Astrocyte of the cerebellum (primary cell): ENCODE results near the gene REELD1.

Experiments used
- DNase-seq: peaks from one replicate; pipeline ENCODE4 v3.0.0-alpha.2; 2011; ENCODE audit warnings: low read depth
- H3K4me3 ChIP-seq: 2 replicates; pipeline ENCODE4 v1.5.1; 2011; ENCODE audit warnings: mild to moderate bottlenecking, low read depth, low read length, moderate library complexity
- in situ Hi-C: cut with HindIII; loops from 2 replicates; pipeline ENCODE4 v1.10.0; 2017; ENCODE audit warnings: low sequenced_read_pairs
- TF ChIP-seq, protein P1 (sequence below): IDR thresholded peaks from 2 replicates; pipeline ENCODE4 v1.5.1; 2012; ENCODE audit warnings: low read length, low read depth, moderate library complexity, mild to moderate bottlenecking; ENCODE audit errors: missing control alignments

The REELD1 gene

DNA sequence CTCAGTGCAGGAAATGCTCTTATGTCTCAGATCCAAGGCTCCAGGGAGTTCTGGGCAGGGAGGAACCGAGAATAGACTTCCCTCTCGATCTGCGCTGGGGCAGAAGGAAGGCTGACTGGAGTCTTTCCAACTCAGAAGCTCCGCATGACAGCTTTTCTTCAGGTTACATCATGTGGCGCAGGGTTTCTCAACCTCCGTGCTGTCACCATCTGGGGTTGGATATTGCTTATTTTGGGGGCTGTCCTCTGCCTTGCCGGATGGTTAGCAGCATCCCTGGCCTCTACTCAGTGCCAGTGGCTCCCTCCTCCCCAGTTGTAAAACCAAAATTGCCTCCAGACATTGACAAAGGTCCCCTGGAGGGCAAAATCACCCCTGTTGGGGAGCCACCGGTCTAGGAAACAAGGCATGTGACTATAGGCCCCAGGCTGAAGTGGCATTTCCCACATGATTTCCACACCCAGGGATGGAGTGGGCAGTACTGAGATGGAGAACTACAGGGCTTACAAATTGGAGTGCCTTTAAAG lies 21.4 kb downstream of the REELD1 start:
- no peak for DNase-seq
- no peak overlapping the region for H3K4me3 ChIP-seq
- TF ChIP-seq, protein P1, sequence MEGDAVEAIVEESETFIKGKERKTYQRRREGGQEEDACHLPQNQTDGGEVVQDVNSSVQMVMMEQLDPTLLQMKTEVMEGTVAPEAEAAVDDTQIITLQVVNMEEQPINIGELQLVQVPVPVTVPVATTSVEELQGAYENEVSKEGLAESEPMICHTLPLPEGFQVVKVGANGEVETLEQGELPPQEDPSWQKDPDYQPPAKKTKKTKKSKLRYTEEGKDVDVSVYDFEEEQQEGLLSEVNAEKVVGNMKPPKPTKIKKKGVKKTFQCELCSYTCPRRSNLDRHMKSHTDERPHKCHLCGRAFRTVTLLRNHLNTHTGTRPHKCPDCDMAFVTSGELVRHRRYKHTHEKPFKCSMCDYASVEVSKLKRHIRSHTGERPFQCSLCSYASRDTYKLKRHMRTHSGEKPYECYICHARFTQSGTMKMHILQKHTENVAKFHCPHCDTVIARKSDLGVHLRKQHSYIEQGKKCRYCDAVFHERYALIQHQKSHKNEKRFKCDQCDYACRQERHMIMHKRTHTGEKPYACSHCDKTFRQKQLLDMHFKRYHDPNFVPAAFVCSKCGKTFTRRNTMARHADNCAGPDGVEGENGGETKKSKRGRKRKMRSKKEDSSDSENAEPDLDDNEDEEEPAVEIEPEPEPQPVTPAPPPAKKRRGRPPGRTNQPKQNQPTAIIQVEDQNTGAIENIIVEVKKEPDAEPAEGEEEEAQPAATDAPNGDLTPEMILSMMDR, result no peak
- in situ Hi-C loops, result no loop called here

DNA sequence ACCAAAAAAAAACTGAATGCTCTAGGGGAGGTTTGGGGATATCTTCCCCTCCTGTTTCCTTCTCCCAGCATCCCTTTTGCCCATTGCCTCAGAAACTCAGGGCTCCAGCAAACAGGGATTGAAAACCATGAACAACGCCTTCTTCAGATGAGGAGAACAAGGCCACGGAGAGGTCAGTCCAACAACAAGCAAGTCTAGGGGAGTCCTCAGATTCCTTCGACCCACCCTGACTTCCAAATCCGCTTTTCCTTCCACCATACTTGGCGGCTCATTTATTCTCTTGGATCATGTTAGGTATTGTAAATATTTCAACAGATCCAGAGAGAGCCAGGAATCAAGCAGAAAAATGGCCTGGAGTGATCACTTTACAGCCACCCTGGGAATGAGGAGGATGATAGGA lies 21.9 kb downstream of the REELD1 start:
- no peak for DNase-seq
- TF ChIP-seq, protein P1, result no peak
- no peak overlapping the region for H3K4me3 ChIP-seq
- in situ Hi-C loops, result no loop called here

DNA sequence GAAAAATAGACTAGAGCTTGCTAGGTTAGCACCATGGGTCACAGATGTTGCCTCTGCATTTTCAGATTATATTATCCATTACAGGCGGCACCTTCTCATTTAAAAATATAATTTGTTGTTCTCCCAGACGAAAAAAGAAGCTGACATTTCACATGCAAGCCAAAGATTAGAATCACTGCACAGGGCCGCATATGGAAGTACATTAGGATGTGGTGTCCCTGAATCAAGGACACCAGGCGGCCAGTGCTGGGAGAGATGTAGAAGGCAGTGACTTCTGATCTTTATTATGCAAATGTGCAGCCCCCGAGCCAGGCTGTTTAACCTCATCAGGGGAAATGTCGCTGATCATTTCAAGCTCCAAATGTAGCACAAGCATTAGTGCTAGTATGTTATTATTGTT lies 22.8 kb downstream of the REELD1 start:
- no peak overlapping the region for H3K4me3 ChIP-seq
- DNase-seq, result no peak
- TF ChIP-seq, protein P1, result no peak
- in situ Hi-C loops, result no loop called here

DNA sequence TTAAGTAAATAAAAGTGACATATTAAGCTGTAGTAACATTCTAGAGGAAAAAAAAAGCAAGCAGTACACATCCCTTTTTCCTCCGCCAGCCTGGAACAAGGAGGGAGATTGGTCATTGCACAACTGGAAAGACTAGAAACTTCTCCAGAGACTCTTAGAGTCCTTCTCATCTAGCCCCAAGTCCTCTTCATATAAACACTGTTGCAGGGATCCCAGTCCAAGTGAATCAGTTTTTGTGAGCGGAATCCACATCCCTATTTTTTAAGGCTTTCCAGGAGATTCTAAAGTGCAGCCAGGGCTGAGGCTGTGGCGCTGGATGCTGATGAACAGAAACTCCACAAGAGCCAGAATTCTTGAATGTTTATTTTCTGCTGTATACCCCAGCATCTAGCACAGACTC lies 23.8 kb downstream of the REELD1 start:
- in situ Hi-C loops, result no loop called here
- H3K4me3 ChIP-seq, result no peak overlapping the region
- DNase-seq, result no peak
- TF ChIP-seq, protein P1, result no peak

DNA sequence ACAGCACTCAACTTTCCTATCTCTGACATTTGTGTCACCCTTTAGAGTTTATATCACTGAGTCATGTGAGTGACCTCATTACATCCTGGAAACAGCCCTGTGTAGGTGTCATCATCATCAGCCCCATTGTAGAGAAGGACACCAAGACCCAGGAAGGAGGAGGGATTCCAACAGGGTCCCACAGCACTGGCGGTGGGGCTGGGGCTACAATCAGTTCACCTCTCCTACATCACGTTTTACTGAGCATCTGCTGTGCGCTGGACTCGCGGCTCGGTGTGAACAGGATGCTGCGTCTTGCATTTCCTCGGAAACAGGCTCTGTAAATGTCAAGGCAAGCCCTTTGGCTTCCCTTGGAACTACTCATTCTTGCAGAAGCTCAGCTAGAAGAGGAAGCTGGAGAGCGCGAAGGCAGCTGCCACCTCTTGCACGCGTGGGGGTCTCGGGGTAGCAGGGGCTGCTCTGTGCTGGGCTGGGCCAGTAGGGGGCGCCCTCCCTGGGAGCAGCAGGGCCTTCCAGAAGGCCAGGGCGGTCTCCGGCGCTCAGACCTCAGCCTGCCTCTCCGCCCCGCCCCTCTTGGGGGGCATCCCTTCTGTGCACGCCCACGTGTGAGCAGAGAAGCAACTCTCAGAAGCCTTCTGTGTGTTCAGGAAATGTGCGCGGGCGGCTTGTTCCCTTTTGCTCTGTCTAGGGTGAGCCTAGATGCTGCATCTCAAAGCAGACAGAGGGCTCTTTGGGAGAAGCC lies 29.0 kb downstream of the REELD1 start:
- in situ Hi-C loops, result no loop called here
- no peak for DNase-seq
- H3K4me3 ChIP-seq, result no peak overlapping the region
- TF ChIP-seq, protein P1, result peak; percentile 29

DNA sequence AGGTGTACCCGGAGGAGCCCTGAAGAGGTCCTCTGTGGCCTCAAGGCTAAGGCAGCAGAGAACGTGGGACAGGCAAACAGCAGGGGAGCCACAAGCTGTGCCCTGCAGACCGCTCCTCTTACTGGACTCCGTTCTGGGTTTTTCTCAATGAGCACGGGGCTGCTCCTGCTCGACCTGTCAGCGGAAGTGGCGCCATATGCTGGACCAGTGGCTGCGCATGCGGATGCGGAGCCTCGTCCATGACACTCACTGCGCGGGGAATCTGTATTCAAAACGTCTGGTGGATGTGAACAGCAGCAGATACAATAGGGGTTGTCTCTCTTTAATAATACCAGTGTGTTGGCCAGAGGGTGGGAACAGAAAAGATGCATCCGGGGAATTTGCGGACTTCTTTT lies 29.5 kb downstream of the REELD1 start:
- no peak for DNase-seq
- TF ChIP-seq, protein P1, result no peak
- in situ Hi-C loops, result no loop called here
- no peak overlapping the region for H3K4me3 ChIP-seq
